ENCODE measurements around the gene TBC1D8B. TPM values are rescaled to one million over a fixed set of nuclear protein-coding genes. Genes with fewer than 3 reads are reported as not detected.
A peak's percentile ranks its signal among the peaks of the same experiment; 100 is the strongest.

Gene TBC1D8B
- total and polyA plus RNA-seq, 4 experiments from 2014 or later, result 0.28 to 3.8 (median 1.7) TPM

DNA sequence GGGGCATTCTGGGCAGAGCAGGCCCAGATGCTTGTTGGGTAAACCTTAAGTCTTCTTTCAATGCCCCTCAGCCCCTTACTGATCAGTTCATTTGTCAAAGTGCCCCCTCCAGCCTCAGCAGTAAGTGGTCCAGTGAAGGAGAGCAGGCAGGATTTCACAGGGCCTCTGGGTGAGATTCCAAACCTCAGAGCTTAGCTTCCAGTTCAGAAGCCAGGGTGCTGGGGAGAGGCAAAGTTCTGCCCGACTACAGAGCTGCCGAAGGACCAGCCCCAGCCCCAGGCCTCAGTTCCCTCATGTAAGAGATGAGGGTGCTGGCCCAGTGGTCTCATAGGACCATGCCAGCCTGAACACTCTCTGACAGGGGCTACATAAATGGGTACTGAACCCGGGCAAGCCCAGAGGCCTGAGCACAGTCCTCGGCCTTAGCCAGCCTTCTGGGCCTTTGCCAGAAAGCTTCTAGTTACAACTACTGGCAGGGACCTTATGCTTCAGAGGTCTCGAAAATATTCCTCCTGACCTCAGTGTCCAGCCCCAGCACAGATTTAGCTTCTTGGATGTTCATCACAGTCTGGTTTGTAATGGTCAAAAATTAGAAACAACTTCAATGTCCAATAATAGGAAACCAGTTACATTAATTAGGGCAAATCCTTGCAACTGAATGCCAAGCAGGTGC, 101.5 kb downstream of the TBC1D8B start:
- CTCF ChIA-PET (ENCODE audit: partially characterized antibody), result interaction anchor here (2.6 kb wide), 1 partner anchor 10 kb away, joined by 8 read pairs; no protein-coding TSS in a partner anchor
- Histone ChIP-seq H3K4me3 (ENCODE audit: low read length in 2 of 2) (no peak overlapping the region), H3K36me3 (ENCODE audit: insufficient read depth, low read length) (no peaks in the 10 kb centered on the region), H3K27ac (ENCODE audit: low read depth, low read length) (no peak overlapping the region), H3K4me1 (ENCODE audit: insufficient read depth, low read length) (no peaks in the 10 kb centered on the region), H3K9me3 (ENCODE audit: control insufficient read depth in 1 of 2, low read length in 2 of 2) (no peaks in the 10 kb centered on the region), H3K27me3 (ENCODE audit: insufficient read depth, low read length) (no peaks in the 10 kb centered on the region)
- intact Hi-C loops (cut with micrococcal nuclease), result no loop called here
- no peak overlapping the region for H3K4me3 Mint-ChIP-seq
- no peaks in the 10 kb centered on the region for H3K27me3 Mint-ChIP-seq
- POLR2A ChIA-PET (ENCODE audit: partially characterized antibody), result no interaction called here
- no peaks in the 10 kb centered on the region for H3K4me1 Mint-ChIP-seq
- no peak overlapping the region for H3K27ac Mint-ChIP-seq
- DNase-seq, result no peak
- no peaks in the 10 kb centered on the region for H3K36me3 Mint-ChIP-seq
- H3K9me3 Mint-ChIP-seq, result peaks cover 0 to 1% (median 0%) of the 10 kb centered on the region in 8 donors

DNA sequence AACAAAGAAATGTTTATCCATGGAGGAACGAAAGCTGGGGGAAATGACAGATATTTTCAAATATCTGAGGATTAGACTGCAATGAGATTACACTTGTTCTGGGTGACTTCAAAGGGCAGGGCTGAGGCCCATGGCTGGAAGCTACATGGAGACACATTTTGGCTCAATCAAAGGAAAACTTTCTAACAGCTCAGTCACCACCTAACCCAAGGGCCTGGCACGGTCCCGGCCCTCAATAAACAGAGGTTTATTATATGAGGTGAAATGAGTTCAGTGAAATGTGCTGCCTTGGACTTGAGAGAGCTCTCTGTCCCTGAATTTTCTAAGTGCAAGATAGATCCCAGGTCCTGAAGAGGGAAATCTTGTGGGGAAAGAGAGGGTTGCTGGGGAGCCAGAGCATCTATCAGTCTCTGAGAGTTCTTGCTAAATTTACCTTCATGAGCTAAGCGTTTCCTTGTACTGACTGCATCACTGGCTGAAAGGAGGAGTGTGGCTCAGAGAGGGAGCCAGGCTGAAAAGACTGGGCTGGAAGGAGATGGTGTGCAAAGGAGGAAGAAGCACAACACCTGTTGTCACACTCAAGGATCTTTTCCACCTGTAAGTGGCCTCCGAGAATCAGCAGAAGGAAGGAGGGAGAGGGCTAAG, 102.7 kb downstream of the TBC1D8B start:
- Mint-ChIP-seq H3K9me3 (peaks cover 0 to 1% (median 0%) of the 10 kb centered on the region in 8 donors), H3K27me3 (no peaks in the 10 kb centered on the region), H3K36me3 (no peaks in the 10 kb centered on the region), H3K4me1 (no peaks in the 10 kb centered on the region), H3K4me3 (no peak overlapping the region), H3K27ac (peak overlapping the region in 1 of 7 donors; percentile 1)
- no peaks in the 10 kb centered on the region for H3K36me3 ChIP-seq (ENCODE audit: insufficient read depth, low read length)
- H3K4me3 ChIP-seq (ENCODE audit: low read length in 2 of 2), result no peak overlapping the region
- no peak overlapping the region for H3K27ac ChIP-seq (ENCODE audit: low read depth, low read length)
- ChIA-PET CTCF (ENCODE audit: partially characterized antibody) (interaction anchor here (2.6 kb wide), 1 partner anchor 11 kb away, joined by 8 read pairs; no protein-coding TSS in a partner anchor), POLR2A (ENCODE audit: partially characterized antibody) (no interaction called here)
- H3K27me3 ChIP-seq (ENCODE audit: insufficient read depth, low read length), result no peaks in the 10 kb centered on the region
- DNase-seq, result no peak
- intact Hi-C loops (cut with micrococcal nuclease), result no loop called here
- H3K9me3 ChIP-seq (ENCODE audit: control insufficient read depth in 1 of 2, low read length in 2 of 2), result no peaks in the 10 kb centered on the region
- H3K4me1 ChIP-seq (ENCODE audit: insufficient read depth, low read length), result no peaks in the 10 kb centered on the region

DNA sequence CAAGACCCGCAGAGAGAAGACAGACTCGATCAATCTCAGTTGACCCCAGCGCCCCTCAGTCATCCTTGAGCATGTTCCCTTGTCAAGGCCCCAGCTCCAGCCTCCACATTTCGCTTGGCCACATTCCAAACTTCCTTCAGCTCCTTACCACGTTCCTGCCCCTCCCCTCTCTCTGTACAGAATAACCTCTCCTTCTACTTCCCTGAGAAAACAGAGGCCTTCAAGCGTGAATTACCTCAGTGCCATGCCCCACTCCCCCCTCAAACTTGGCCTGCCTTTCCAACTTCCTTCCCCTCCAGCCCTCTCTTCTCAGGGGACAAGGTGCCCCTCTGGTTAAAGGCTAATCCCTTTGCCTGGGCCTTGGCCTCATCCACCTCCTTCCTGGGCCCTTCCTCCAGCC, 103.9 kb downstream of the TBC1D8B start:
- H3K36me3 ChIP-seq (ENCODE audit: insufficient read depth, low read length), result no peaks in the 10 kb centered on the region
- intact Hi-C loops (cut with micrococcal nuclease), result no loop called here
- no peak overlapping the region for H3K27ac ChIP-seq (ENCODE audit: low read depth, low read length)
- H3K27me3 ChIP-seq (ENCODE audit: insufficient read depth, low read length), result no peaks in the 10 kb centered on the region
- Mint-ChIP-seq H3K9me3 (peaks cover 0 to 1% (median 0%) of the 10 kb centered on the region in 8 donors), H3K4me3 (no peak overlapping the region), H3K27ac (peak overlapping the region in 2 of 7 donors; percentile 66 to 72), H3K36me3 (no peaks in the 10 kb centered on the region), H3K4me1 (no peaks in the 10 kb centered on the region), H3K27me3 (no peaks in the 10 kb centered on the region)
- H3K4me1 ChIP-seq (ENCODE audit: insufficient read depth, low read length), result no peaks in the 10 kb centered on the region
- POLR2A ChIA-PET (ENCODE audit: partially characterized antibody), result no interaction called here
- no peak overlapping the region for H3K4me3 ChIP-seq (ENCODE audit: low read length in 2 of 2)
- DNase-seq, result no peak
- no peaks in the 10 kb centered on the region for H3K9me3 ChIP-seq (ENCODE audit: control insufficient read depth in 1 of 2, low read length in 2 of 2)
- CTCF ChIA-PET (ENCODE audit: partially characterized antibody), result interaction anchor here (1.0 kb wide), 1 partner anchor 8 kb away, joined by 4 read pairs; no protein-coding TSS in a partner anchor

DNA sequence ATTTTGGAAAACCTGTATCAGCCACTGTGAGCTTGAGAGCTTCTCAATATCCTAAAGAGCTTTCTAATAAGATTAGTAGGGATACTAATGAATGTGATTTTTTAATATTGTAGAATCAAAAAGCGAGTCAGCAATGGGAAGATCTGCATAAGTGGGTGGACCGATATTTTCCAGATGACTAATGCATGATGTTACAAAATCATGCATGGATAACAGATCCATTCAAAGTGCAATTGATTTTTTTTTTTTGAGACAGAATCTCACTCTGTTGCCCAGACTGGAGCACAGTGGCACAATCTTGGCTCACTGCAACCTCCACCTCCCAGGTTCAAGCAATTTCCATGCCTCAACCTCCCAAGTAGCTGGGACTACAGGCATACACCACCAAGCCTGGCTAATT, 110.4 kb downstream of the TBC1D8B start:
- POLR2A ChIA-PET (ENCODE audit: partially characterized antibody), result no interaction called here

DNA sequence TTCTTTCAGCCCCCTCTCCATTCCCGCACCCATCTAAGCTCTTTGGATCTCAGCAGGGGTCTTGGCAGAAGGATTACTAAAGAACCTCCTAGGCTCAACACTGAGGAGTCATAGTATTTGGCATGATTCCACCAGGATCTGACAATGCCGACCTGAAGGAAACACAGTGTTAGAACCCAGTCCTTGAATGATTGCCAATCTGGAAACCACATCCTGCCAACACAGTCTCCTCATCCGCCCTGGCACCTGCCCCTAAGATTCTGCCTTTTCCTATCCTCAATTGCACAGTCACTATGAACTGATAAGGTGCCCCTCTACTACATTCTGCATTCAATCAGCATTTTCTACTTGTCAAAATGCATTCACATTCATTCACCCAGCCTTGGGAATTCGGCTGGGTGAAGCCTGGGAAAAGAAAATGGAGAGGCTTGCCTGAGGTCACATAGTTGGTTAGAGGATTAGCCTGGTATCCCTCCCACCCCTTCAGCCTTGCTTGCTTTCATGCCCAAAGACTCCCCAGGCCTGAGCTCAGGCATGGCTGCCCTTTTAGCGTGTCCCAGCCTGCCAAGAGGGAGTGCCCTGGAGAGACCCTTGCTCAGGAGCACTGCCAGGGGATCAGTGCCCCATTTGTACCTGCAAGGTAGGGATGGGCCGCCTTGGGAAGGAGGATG, 115.5 kb downstream of the TBC1D8B start:
- Mint-ChIP-seq H3K4me3 (peak overlapping the region; percentile 13 to 62 (median 54)), H3K27me3 (peaks cover 0 to 3% of the 10 kb centered on the region in 2 donors), H3K36me3 (no peaks in the 10 kb centered on the region)

More for the DNA sequence above, 110.4 kb downstream of the TBC1D8B start:
- Histone ChIP-seq H3K36me3 (ENCODE audit: insufficient read depth, low read length) (no peaks in the 10 kb centered on the region), H3K9me3 (ENCODE audit: control insufficient read depth in 1 of 2, low read length in 2 of 2) (no peaks in the 10 kb centered on the region), H3K4me1 (ENCODE audit: insufficient read depth, low read length) (peaks cover 11% of the 10 kb centered on the region), H3K27me3 (ENCODE audit: insufficient read depth, low read length) (no peaks in the 10 kb centered on the region), H3K4me3 (ENCODE audit: low read length in 2 of 2) (no peak overlapping the region), H3K27ac (ENCODE audit: low read depth, low read length) (no peak overlapping the region)
- CTCF ChIA-PET (ENCODE audit: partially characterized antibody), result no interaction called here
- Mint-ChIP-seq H3K4me3 (no peak overlapping the region), H3K36me3 (no peaks in the 10 kb centered on the region), H3K4me1 (peaks cover 11 to 17% (median 15%) of the 10 kb centered on the region in 4 donors), H3K27me3 (peaks cover 0 to 3% of the 10 kb centered on the region in 2 donors), H3K9me3 (peaks cover 0 to 1% (median 0%) of the 10 kb centered on the region in 8 donors), H3K27ac (no peak overlapping the region)
- DNase-seq, result no peak
- intact Hi-C loops (cut with micrococcal nuclease), result no loop called here

DNA sequence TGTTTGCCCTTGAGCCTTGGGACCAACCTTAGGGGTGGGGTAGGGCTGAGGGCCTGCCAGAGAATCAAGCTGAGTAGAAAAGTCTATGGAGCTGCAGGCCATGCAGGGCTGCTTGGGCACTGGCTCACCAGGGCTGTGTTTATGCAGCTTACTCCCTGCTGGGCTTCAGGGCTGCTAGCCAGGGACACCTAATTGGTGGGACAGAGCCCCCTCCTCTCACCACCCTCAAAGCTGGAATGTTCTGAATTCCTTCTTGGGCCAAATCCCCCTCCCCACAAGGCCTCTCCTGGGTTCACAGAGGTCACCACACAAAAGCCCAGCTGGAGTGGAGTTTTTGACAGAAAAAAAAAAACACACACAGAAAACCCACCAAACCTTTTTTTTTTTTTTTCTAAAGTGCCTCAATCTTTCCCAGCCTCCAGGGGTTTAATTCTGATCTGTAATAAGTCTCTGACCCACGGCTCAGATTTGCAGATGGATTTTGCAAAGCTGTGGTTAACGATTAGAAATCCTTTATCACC, 117.5 kb downstream of the TBC1D8B start, which contains the start of gene CLDN2:
TSS of gene CLDN2 (plus strand) at position 471 of the 521 bp plus-strand sequence. CDS start 7,827 bp downstream, outside the sequence.
- Histone ChIP-seq H3K4me1 (ENCODE audit: insufficient read depth, low read length) (peaks cover 19% of the 10 kb centered on the region), H3K27ac (ENCODE audit: low read depth, low read length) (no peak within 1 kb of the TSS), H3K36me3 (ENCODE audit: insufficient read depth, low read length) (no peaks in the 10 kb centered on the region), H3K4me3 (ENCODE audit: low read length in 2 of 2) (no peak within 1 kb of the TSS), H3K9me3 (ENCODE audit: control insufficient read depth in 1 of 2, low read length in 2 of 2) (no peaks in the 10 kb centered on the region), H3K27me3 (ENCODE audit: insufficient read depth, low read length) (no peaks in the 10 kb centered on the region)
- DNase-seq, result no peak
- Mint-ChIP-seq H3K4me3 (no peak within 1 kb of the TSS), H3K36me3 (no peaks in the 10 kb centered on the region), H3K27me3 (peaks cover 0 to 3% of the 10 kb centered on the region in 2 donors), H3K4me1 (peaks cover 17 to 26% (median 22%) of the 10 kb centered on the region in 4 donors), H3K9me3 (peaks cover 0 to 1% (median 0%) of the 10 kb centered on the region in 8 donors), H3K27ac (peak within 1 kb of the TSS in 1 of 7 donors; percentile 9)
- CTCF ChIA-PET (ENCODE audit: partially characterized antibody), result no interaction called here
- POLR2A ChIA-PET (ENCODE audit: partially characterized antibody), result no interaction called here
- intact Hi-C loops (cut with micrococcal nuclease), result no loop called here

More for the DNA sequence above, 115.5 kb downstream of the TBC1D8B start:
- no peak overlapping the region for H3K27ac ChIP-seq (ENCODE audit: low read depth, low read length)
- no peaks in the 10 kb centered on the region for H3K27me3 ChIP-seq (ENCODE audit: insufficient read depth, low read length)
- H3K27ac Mint-ChIP-seq, result peak overlapping the region in 6 of 7 donors; percentile 1 to 88 (median 34)
- peaks cover 19% of the 10 kb centered on the region for H3K4me1 ChIP-seq (ENCODE audit: insufficient read depth, low read length)
- H3K36me3 ChIP-seq (ENCODE audit: insufficient read depth, low read length), result no peaks in the 10 kb centered on the region
- no peak overlapping the region for H3K4me3 ChIP-seq (ENCODE audit: low read length in 2 of 2)
- DNase-seq, result peak; percentile 40 to 59 (median 52)
- H3K4me1 Mint-ChIP-seq, result peaks cover 17 to 26% (median 22%) of the 10 kb centered on the region in 4 donors
- no peaks in the 10 kb centered on the region for H3K9me3 ChIP-seq (ENCODE audit: control insufficient read depth in 1 of 2, low read length in 2 of 2)
- H3K9me3 Mint-ChIP-seq, result peaks cover 0 to 1% (median 0%) of the 10 kb centered on the region in 8 donors
- intact Hi-C loops (cut with micrococcal nuclease), result no loop called here
- ChIA-PET POLR2A (ENCODE audit: partially characterized antibody) (no interaction called here), CTCF (ENCODE audit: partially characterized antibody) (interaction anchor here (1.3 kb wide), 1 partner anchor 32 kb away, joined by 3 read pairs; no protein-coding TSS in a partner anchor)

DNA sequence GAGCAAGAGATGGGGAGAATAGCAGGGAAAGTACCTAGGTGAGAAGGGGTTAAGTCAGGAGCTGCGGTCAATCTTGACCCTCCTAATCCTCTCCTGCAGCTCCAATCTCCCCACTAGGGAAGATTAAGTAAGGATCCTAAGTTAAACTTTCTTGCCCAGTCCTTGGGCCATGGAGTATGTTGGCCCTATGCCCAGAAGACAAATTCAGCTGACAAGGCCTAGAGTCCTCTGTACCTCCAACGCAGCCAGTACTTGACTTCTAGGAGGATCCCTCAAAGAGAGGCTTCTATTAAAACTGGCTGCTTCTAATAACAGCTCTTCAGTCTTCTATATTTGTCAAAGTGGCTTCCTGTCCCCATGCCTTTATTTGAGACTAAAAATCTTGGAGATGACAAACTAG, 119.2 kb downstream of the TBC1D8B start:
- peaks cover 19% of the 10 kb centered on the region for H3K4me1 ChIP-seq (ENCODE audit: insufficient read depth, low read length)
- ChIA-PET CTCF (ENCODE audit: partially characterized antibody) (interaction anchor here (1.0 kb wide), 1 partner anchor 23 kb away, joined by 3 read pairs; no protein-coding TSS in a partner anchor), POLR2A (ENCODE audit: partially characterized antibody) (no interaction called here)
- no peak for DNase-seq
- peaks cover 0 to 1% (median 0%) of the 10 kb centered on the region in 8 donors for H3K9me3 Mint-ChIP-seq
- H3K27me3 ChIP-seq (ENCODE audit: insufficient read depth, low read length), result no peaks in the 10 kb centered on the region
- H3K27ac ChIP-seq (ENCODE audit: low read depth, low read length), result no peak overlapping the region
- peaks cover 15 to 20% (median 18%) of the 10 kb centered on the region in 4 donors for H3K4me1 Mint-ChIP-seq
- H3K4me3 ChIP-seq (ENCODE audit: low read length in 2 of 2), result no peak overlapping the region
- intact Hi-C loops (cut with micrococcal nuclease), result no loop called here
- H3K36me3 Mint-ChIP-seq, result no peaks in the 10 kb centered on the region
- H3K36me3 ChIP-seq (ENCODE audit: insufficient read depth, low read length), result no peaks in the 10 kb centered on the region
- H3K27ac Mint-ChIP-seq, result no peak overlapping the region
- H3K9me3 ChIP-seq (ENCODE audit: control insufficient read depth in 1 of 2, low read length in 2 of 2), result no peaks in the 10 kb centered on the region
- H3K4me3 Mint-ChIP-seq, result no peak overlapping the region
- H3K27me3 Mint-ChIP-seq, result no peaks in the 10 kb centered on the region

All from CD4-positive, alpha-beta memory T cell (primary cell).